Activated CD8-positive, alpha-beta T cell treated with anti-CD3 and anti-CD28 coated beads for 36 hours (primary cell): ENCODE measurements around the gene HORMAD2. TPM values are rescaled to one million over a fixed set of nuclear protein-coding genes. Genes with fewer than 3 reads are reported as not detected.
"Not testable (repeated sequence)": the region's sequence is repeated elsewhere in the genome, so short reads cannot be mapped to it uniquely, and the experiment has no call there.

ENCODE experiments used
- ATAC-seq: fragments of 200-7000 bp; cut with Tn5 transposase; one replicate; pipeline ENCODE4 v1.10.0; 2021; ENCODE audit warnings: mild to moderate bottlenecking, moderate library complexity
- CTCF ChIA-PET: fragments of 350-600 bp; sonication (Branson Sonifier 250); formaldehyde crosslinking; loops from one replicate; lab custom pipeline; 2021; ENCODE audit warnings: antibody characterized with exemption; lab: Charles Lee
- POLR2A ChIA-PET: fragments of 350-600 bp; sonication (Branson Sonifier 250); formaldehyde crosslinking; loops from one replicate; lab custom pipeline; 2021; ENCODE audit warnings: antibody characterized with exemption; lab: Charles Lee
- DNase-seq: peaks from one replicate; pipeline ENCODE4 v3.0.0-alpha.2; 2020
- H3K27ac Mint-ChIP-seq: one replicate; pipeline ENCODE4 v1.8.0; 2021; ENCODE audit warnings: mild to moderate bottlenecking, mixed read lengths
- H3K27me3 Mint-ChIP-seq: one replicate; pipeline ENCODE4 v1.8.0; 2021; ENCODE audit warnings: mixed read lengths
- H3K36me3 Mint-ChIP-seq: one replicate; pipeline ENCODE4 v1.8.0; 2021; ENCODE audit warnings: low read depth, mixed read lengths
- H3K4me1 Mint-ChIP-seq: one replicate; pipeline ENCODE4 v1.8.0; 2021; ENCODE audit warnings: low read depth, mixed read lengths
- H3K4me3 Mint-ChIP-seq: one replicate; pipeline ENCODE4 v1.8.0; 2021; ENCODE audit warnings: mild to moderate bottlenecking, moderate library complexity, mixed read lengths
- H3K9me3 Mint-ChIP-seq: one replicate; pipeline ENCODE4 v1.8.0; 2021; ENCODE audit warnings: mixed read lengths
- intact Hi-C: fragments of 100-400 bp; cut with micrococcal nuclease; formaldehyde crosslinking; loops from one replicate; pipeline ENCODE4 v1.10.0; 2022
- total RNA-seq, 2 experiments: library from RNA; stranded (reverse); gene quantifications; one replicate each; pipeline ENCODE4 v1.2.3, GENCODE V29; 2021
- TF ChIP-seq, protein P1 (sequence below): fragments of 200-600 bp; IDR thresholded peaks from one replicate; pipeline ENCODE4 v1.8.0; 2022; ENCODE audit warnings: antibody characterized with exemption, mild to moderate bottlenecking

The HORMAD2 gene
- total RNA-seq, 2 experiments from 2014 or later, result not detected

- TF ChIP-seq, protein P1, sequence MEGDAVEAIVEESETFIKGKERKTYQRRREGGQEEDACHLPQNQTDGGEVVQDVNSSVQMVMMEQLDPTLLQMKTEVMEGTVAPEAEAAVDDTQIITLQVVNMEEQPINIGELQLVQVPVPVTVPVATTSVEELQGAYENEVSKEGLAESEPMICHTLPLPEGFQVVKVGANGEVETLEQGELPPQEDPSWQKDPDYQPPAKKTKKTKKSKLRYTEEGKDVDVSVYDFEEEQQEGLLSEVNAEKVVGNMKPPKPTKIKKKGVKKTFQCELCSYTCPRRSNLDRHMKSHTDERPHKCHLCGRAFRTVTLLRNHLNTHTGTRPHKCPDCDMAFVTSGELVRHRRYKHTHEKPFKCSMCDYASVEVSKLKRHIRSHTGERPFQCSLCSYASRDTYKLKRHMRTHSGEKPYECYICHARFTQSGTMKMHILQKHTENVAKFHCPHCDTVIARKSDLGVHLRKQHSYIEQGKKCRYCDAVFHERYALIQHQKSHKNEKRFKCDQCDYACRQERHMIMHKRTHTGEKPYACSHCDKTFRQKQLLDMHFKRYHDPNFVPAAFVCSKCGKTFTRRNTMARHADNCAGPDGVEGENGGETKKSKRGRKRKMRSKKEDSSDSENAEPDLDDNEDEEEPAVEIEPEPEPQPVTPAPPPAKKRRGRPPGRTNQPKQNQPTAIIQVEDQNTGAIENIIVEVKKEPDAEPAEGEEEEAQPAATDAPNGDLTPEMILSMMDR, result no peak
- intact Hi-C loops, result no loop called here
- Mint-ChIP-seq H3K4me3 (no peak overlapping the region), H3K9me3 (peaks cover 8% of the 10 kb centered on the region), H3K27me3 (peaks cover 6% of the 10 kb centered on the region), H3K4me1 (no peaks in the 10 kb centered on the region), H3K36me3 (peaks cover 2% of the 10 kb centered on the region), H3K27ac (no peak overlapping the region)
- POLR2A ChIA-PET, result no interaction called here
- no peak for DNase-seq
- no peak for ATAC-seq
- CTCF ChIA-PET, result interaction anchor here (1.4 to 1.5 kb wide), 2 partner anchors 16 to 194 kb away, joined by 3 to 4 read pairs; no protein-coding TSS in a partner anchor
Measured at GRCh38 chr22:30056015-30056414, 24.2 kb upstream of the HORMAD2 start.

DNA sequence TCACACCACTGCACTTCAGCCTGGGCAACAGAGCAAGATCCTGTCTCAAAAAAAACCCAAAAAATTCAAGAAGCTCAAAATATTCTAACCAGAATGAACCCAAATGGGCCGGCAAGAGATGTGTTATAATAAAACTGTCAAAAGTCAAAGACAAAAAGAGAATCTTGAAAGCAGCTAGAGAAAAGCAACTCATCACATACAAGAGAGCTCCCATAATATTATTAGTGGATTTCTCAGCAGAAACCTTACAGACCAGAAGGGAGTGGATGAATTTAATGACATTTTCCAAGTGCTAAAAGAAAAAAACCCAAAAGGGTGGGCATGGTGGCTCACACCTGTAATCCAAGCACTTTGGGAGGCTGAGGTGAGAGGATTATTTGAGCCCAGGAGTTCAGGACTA, 22.9 kb upstream of the HORMAD2 start:
- no peaks in the 10 kb centered on the region for H3K4me1 Mint-ChIP-seq
- peaks cover 2% of the 10 kb centered on the region for H3K36me3 Mint-ChIP-seq
- TF ChIP-seq, protein P1, result no peak
- intact Hi-C loops, result no loop called here
- H3K9me3 Mint-ChIP-seq, result peaks cover 8% of the 10 kb centered on the region
- ATAC-seq (no peak), DNase-seq (no peak)
- no peak overlapping the region for H3K27ac Mint-ChIP-seq
- H3K4me3 Mint-ChIP-seq, result no peak overlapping the region
- H3K27me3 Mint-ChIP-seq, result peaks cover 7% of the 10 kb centered on the region
- ChIA-PET CTCF (interaction anchor here (2.3 kb wide), 1 partner anchor 10 kb away, joined by 5 read pairs; no protein-coding TSS in a partner anchor), POLR2A (no interaction called here)

DNA sequence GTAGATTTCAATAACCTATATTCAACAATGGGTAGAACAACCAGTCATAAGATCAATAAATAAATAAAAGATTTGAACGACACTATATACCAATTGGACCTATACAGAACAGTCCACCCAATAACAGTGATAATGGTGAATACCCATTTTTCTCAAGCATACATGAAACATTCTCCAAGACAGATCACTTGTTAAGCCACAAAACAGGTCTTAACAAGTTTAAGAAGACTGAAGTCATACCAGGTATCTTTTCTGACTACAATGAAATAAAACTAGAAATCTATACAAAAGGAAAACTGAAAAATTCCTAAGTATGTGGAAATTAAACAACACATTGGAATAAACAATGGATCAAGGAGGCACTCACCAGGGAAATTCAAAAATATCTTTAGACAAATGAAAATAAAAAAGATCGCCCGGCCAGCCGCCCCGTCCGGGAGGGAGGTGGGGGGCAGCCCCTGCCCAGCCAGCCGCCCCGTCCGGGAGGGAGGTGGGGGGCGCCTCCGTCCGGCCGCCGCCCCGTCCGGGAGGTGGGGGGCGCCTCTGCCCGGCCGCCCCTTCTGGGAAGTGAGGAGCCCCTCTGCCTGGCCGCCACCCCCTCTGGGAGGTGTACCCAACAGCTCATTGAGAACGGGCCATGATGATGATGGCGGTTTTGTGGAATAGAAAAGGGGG, 20.8 kb upstream of the HORMAD2 start:
- peaks cover 19% of the 10 kb centered on the region for H3K9me3 Mint-ChIP-seq
- H3K27ac Mint-ChIP-seq, ATAC-seq, H3K27me3 Mint-ChIP-seq, H3K36me3 Mint-ChIP-seq, H3K4me1 Mint-ChIP-seq, H3K4me3 Mint-ChIP-seq, CTCF ChIA-PET, DNase-seq, intact Hi-C loops, POLR2A ChIA-PET: not testable (repeated sequence)

- ATAC-seq, CTCF ChIA-PET, intact Hi-C loops, POLR2A ChIA-PET, H3K27ac Mint-ChIP-seq, H3K27me3 Mint-ChIP-seq, DNase-seq, H3K36me3 Mint-ChIP-seq, H3K4me1 Mint-ChIP-seq, H3K4me3 Mint-ChIP-seq: not testable (repeated sequence)
- H3K9me3 Mint-ChIP-seq, result peaks cover 22% of the 10 kb centered on the region
Measured at GRCh38 chr22:30061094-30061493, 19.2 kb upstream of the HORMAD2 start.

DNA sequence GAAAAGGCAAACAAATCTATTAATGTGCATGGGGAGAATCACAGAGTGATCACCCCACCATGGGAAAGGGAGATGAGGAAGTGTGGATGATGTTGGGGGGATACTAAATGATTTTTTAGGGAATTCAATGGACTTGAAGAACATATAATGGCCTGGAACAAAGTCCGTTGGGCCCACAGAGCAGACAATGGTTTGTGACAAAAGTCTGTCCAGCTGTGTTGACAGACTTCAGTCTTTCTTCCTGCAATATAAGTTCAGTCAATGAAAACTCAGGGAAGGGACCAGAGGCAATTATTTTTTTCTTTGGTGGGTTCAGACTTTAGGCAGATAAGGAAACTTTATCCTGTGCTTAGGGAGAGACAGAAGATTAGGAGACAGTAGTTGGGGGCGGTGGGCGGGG, 18.0 kb upstream of the HORMAD2 start:
- H3K36me3 Mint-ChIP-seq, result peaks cover 2% of the 10 kb centered on the region
- H3K27me3 Mint-ChIP-seq, result peaks cover 3% of the 10 kb centered on the region
- H3K4me1 Mint-ChIP-seq, result no peaks in the 10 kb centered on the region
- POLR2A ChIA-PET, result no interaction called here
- no peak for DNase-seq
- ATAC-seq, result no peak
- intact Hi-C loops, result no loop called here
- H3K9me3 Mint-ChIP-seq, result peaks cover 18% of the 10 kb centered on the region
- H3K27ac Mint-ChIP-seq, result no peak overlapping the region
- TF ChIP-seq, protein P1, result no peak
- CTCF ChIA-PET, result no interaction called here
- no peak overlapping the region for H3K4me3 Mint-ChIP-seq

- ATAC-seq, result no peak
- Mint-ChIP-seq H3K27me3 (peaks cover 1% of the 10 kb centered on the region), H3K4me1 (no peaks in the 10 kb centered on the region), H3K27ac (no peak overlapping the region), H3K36me3 (no peaks in the 10 kb centered on the region), H3K9me3 (peaks cover 15% of the 10 kb centered on the region), H3K4me3 (no peak overlapping the region)
- no peak for DNase-seq
- POLR2A ChIA-PET, result no interaction called here
- CTCF ChIA-PET, result no interaction called here
- TF ChIP-seq, protein P1, result no peak
- intact Hi-C loops, result no loop called here
Measured at GRCh38 chr22:30062950-30063349, 17.3 kb upstream of the HORMAD2 start.
